Astrocyte (in vitro differentiated cells and primary cell): ENCODE results near the gene AUTS2. TPM values are rescaled to one million over a fixed set of nuclear protein-coding genes. Genes with fewer than 3 reads are reported as not detected.

Source experiments
- DNase-seq: peaks from one replicate; pipeline ENCODE4 v3.0.0-alpha.2; 2010; ENCODE audit warnings: low read depth
- FAIRE-seq: peaks from 2 replicates; lab custom pipeline; 2011; peaks lifted over from hg19 to GRCh38; lab: Jason Lieb, UNC
- H2AFZ ChIP-seq: 2 replicates; pipeline ENCODE4 v1.6.0; 2012; ENCODE audit warnings: low read depth, low read length, inconsistent platforms
- H3K27ac ChIP-seq: 2 replicates; pipeline ENCODE4 v1.5.1; 2011; ENCODE audit warnings: low read depth, low read length, inconsistent platforms
- H3K27me3 ChIP-seq: 2 replicates; pipeline ENCODE4 v1.6.0; 2011; ENCODE audit warnings: low read length, inconsistent platforms; ENCODE audit not compliant: insufficient read depth
- H3K36me3 ChIP-seq: 2 replicates; pipeline ENCODE4 v1.5.1; 2011; ENCODE audit warnings: low read length, inconsistent platforms; ENCODE audit not compliant: insufficient read depth
- H3K4me1 ChIP-seq: 2 replicates; pipeline ENCODE4 v1.5.1; 2011; ENCODE audit warnings: low read length, inconsistent platforms; ENCODE audit not compliant: insufficient read depth
- H3K4me2 ChIP-seq: 2 replicates; pipeline ENCODE4 v1.6.0; 2012; ENCODE audit warnings: low read length, inconsistent platforms
- H3K4me3 ChIP-seq: 2 replicates; pipeline ENCODE4 v1.5.1; 2011; ENCODE audit warnings: low read depth, mild to moderate bottlenecking, low read length, inconsistent platforms; ENCODE audit not compliant: insufficient read depth
- H3K79me2 ChIP-seq: 2 replicates; pipeline ENCODE4 v1.6.0; 2012; ENCODE audit warnings: mild to moderate bottlenecking, low read length, inconsistent platforms; ENCODE audit not compliant: insufficient read depth
- H3K9ac ChIP-seq: 2 replicates; pipeline ENCODE4 v1.6.0; 2012; ENCODE audit warnings: mild to moderate bottlenecking, low read length, inconsistent platforms
- H3K9me3 ChIP-seq: 2 replicates; pipeline ENCODE4 v1.5.1; 2012; ENCODE audit warnings: low read depth, mild to moderate bottlenecking, low read length, inconsistent platforms; ENCODE audit not compliant: insufficient read depth
- H4K20me1 ChIP-seq: 2 replicates; pipeline ENCODE4 v1.6.0; 2012; ENCODE audit warnings: low read length, inconsistent platforms; ENCODE audit not compliant: insufficient read depth
- H3K27ac Mint-ChIP-seq: one replicate; pipeline ENCODE4 v1.8.0; 2021; ENCODE audit warnings: mild to moderate bottlenecking, mixed read lengths; ENCODE audit not compliant: unreplicated experiment
- H3K27me3 Mint-ChIP-seq: one replicate; pipeline ENCODE4 v1.8.0; 2021; ENCODE audit warnings: low read depth, mixed read lengths; ENCODE audit not compliant: unreplicated experiment
- H3K36me3 Mint-ChIP-seq: one replicate; pipeline ENCODE4 v1.8.0; 2021; ENCODE audit warnings: low read depth, mixed read lengths; ENCODE audit not compliant: unreplicated experiment
- H3K4me1 Mint-ChIP-seq: one replicate; pipeline ENCODE4 v1.8.0; 2021; ENCODE audit warnings: low read depth, mixed read lengths; ENCODE audit not compliant: unreplicated experiment
- H3K4me3 Mint-ChIP-seq: one replicate; pipeline ENCODE4 v1.8.0; 2021; ENCODE audit warnings: mild to moderate bottlenecking, moderate library complexity, mixed read lengths; ENCODE audit not compliant: unreplicated experiment
- H3K9me3 Mint-ChIP-seq: one replicate; pipeline ENCODE4 v1.8.0; 2021; ENCODE audit warnings: mild to moderate bottlenecking, mixed read lengths; ENCODE audit not compliant: unreplicated experiment
- CTCF ChIP-seq: IDR thresholded peaks from 2 replicates; pipeline ENCODE4 v1.5.1; 2011; ENCODE audit warnings: low read depth, mild to moderate bottlenecking, inconsistent platforms, low read length, moderate library complexity; ENCODE audit not compliant: insufficient read depth
- EZH2 ChIP-seq: IDR thresholded peaks from 2 replicates; pipeline ENCODE4 v1.6.1; 2012; ENCODE audit warnings: mild to moderate bottlenecking, low read length, inconsistent platforms; ENCODE audit not compliant: insufficient read depth
- total RNA-seq: library from RNA; stranded (reverse); gene quantifications from 2 replicates; pipeline ENCODE4 v1.2.1, GENCODE V29; 2021

AUTS2 gene
- total RNA-seq, 1 donor from 2014 or later = 73.2 TPM

GRCh38 chr7:70266186-70266585 is 667.9 kb downstream of the AUTS2 start:
- Mint-ChIP-seq H3K4me1 (no peaks in the 10 kb centered on the region), H3K27ac (no peak overlapping the region), H3K9me3 (no peaks in the 10 kb centered on the region), H3K36me3 (no peaks in the 10 kb centered on the region), H3K27me3 (no peaks in the 10 kb centered on the region), H3K4me3 (no peak overlapping the region)
- no peaks in the 10 kb centered on the region for H3K4me1 ChIP-seq
- FAIRE-seq = no peak
- H2AFZ ChIP-seq = no peak overlapping the region
- H3K9me3 ChIP-seq = no peaks in the 10 kb centered on the region
- H3K9ac ChIP-seq = no peak overlapping the region
- no peak overlapping the region for H3K4me3 ChIP-seq
- H3K27ac ChIP-seq = no peak overlapping the region
- H3K79me2 ChIP-seq = no peaks in the 10 kb centered on the region
- no peak overlapping the region for H3K4me2 ChIP-seq
- TF ChIP-seq CTCF = no peak
- TF ChIP-seq EZH2 = no peak
- no peaks in the 10 kb centered on the region for H3K27me3 ChIP-seq
- no peaks in the 10 kb centered on the region for H4K20me1 ChIP-seq
- no peaks in the 10 kb centered on the region for H3K36me3 ChIP-seq
- no peak for DNase-seq

- no peak for FAIRE-seq
- no peaks in the 10 kb centered on the region for H3K27me3 ChIP-seq
- no peak overlapping the region for H3K27ac ChIP-seq
- H3K4me1 Mint-ChIP-seq = no peaks in the 10 kb centered on the region
- H3K4me1 ChIP-seq = no peaks in the 10 kb centered on the region
- H3K9ac ChIP-seq = no peak overlapping the region
- no peak for DNase-seq
- no peaks in the 10 kb centered on the region for H3K36me3 Mint-ChIP-seq
- H3K9me3 Mint-ChIP-seq = no peaks in the 10 kb centered on the region
- H3K36me3 ChIP-seq = no peaks in the 10 kb centered on the region
- no peaks in the 10 kb centered on the region for H3K79me2 ChIP-seq
- H3K27me3 Mint-ChIP-seq = no peaks in the 10 kb centered on the region
- TF ChIP-seq EZH2 = no peak
- TF ChIP-seq CTCF = no peak
- H3K9me3 ChIP-seq = no peaks in the 10 kb centered on the region
- H4K20me1 ChIP-seq = no peaks in the 10 kb centered on the region
- H3K27ac Mint-ChIP-seq = no peak overlapping the region
- H3K4me2 ChIP-seq = no peak overlapping the region
- no peak overlapping the region for H3K4me3 Mint-ChIP-seq
- H3K4me3 ChIP-seq = no peak overlapping the region
- no peak overlapping the region for H2AFZ ChIP-seq
Observed at GRCh38 chr7:70267381-70268120, 669.3 kb downstream of the AUTS2 start.

- Histone ChIP-seq H3K4me1 (no peaks in the 10 kb centered on the region), H3K27ac (no peak overlapping the region), H3K4me2 (no peak overlapping the region), H2AFZ (no peak overlapping the region), H3K27me3 (no peaks in the 10 kb centered on the region), H3K9ac (no peak overlapping the region), H3K79me2 (no peaks in the 10 kb centered on the region), H3K9me3 (no peaks in the 10 kb centered on the region), H3K4me3 (no peak overlapping the region), H3K36me3 (no peaks in the 10 kb centered on the region), H4K20me1 (no peaks in the 10 kb centered on the region)
- H3K27me3 Mint-ChIP-seq = no peaks in the 10 kb centered on the region
- TF ChIP-seq CTCF = no peak
- TF ChIP-seq EZH2 = no peak
- H3K27ac Mint-ChIP-seq = no peak overlapping the region
- DNase-seq (no peak), FAIRE-seq (no peak)
- H3K9me3 Mint-ChIP-seq = no peaks in the 10 kb centered on the region
- H3K36me3 Mint-ChIP-seq = no peaks in the 10 kb centered on the region
- H3K4me3 Mint-ChIP-seq = no peak overlapping the region
- no peaks in the 10 kb centered on the region for H3K4me1 Mint-ChIP-seq
Observed at GRCh38 chr7:70268179-70268578, 669.9 kb downstream of the AUTS2 start.
